ENCODE measurements around the gene MAD1L1.

DNA sequence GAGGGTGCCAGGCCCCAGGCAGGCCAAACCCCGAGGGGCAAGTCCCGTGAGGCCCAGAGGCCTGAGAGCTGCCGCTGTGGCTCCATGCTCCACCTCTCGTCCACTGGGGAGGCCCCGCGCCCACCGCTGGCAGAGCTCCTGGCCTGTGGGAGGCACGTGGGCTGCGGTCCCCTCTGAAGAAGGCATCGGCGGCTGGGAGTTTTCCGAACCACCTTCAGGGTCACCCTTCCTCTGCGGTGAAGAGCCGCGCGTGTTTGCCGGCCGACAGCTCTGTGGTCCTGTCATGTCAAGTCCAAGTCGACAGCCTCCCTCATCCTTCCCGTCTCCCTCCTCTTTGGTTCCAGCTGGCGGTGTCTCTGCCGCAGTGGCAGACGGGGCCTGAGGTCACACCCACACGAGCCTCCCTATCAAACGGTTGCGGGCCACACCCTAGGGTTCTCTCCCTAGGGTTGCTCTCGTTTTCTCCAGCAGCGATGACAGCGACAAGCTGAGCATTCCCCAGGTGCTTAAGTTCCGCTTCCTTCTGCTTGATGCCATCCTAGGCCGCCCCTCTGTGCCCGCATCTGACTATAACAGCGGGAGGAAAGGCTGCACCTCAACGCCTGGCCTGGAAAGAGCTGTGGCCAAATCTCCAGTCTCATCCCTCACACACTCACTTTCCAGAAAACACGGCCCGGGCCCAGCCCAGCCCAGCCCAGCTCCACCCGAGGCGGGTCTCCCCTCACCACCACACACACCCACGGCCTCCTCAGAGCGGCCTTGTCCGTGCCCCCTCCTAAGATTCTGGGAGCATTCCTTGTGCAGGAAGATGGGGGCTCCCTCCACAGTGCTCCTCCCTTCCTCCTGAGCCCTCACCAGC is 377.6 kb downstream of the MAD1L1 start:
- no peak for TF ChIP-seq EZH2phosphoT487 (IDR thresholded peaks at IDR 0.05; ENCODE audit: borderline replicate concordance, low read depth, low read length)
- TF ChIP-seq, protein P1, sequence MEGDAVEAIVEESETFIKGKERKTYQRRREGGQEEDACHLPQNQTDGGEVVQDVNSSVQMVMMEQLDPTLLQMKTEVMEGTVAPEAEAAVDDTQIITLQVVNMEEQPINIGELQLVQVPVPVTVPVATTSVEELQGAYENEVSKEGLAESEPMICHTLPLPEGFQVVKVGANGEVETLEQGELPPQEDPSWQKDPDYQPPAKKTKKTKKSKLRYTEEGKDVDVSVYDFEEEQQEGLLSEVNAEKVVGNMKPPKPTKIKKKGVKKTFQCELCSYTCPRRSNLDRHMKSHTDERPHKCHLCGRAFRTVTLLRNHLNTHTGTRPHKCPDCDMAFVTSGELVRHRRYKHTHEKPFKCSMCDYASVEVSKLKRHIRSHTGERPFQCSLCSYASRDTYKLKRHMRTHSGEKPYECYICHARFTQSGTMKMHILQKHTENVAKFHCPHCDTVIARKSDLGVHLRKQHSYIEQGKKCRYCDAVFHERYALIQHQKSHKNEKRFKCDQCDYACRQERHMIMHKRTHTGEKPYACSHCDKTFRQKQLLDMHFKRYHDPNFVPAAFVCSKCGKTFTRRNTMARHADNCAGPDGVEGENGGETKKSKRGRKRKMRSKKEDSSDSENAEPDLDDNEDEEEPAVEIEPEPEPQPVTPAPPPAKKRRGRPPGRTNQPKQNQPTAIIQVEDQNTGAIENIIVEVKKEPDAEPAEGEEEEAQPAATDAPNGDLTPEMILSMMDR (conservative IDR thresholded peaks at IDR 0.05; ENCODE audit: low read length), result no peak

Data from OCI-LY7 (cell line).